ENCODE data around the gene GPAM.
"Not testable (repeated sequence)": the region's sequence is repeated elsewhere in the genome, so short reads cannot be mapped to it uniquely, and the experiment has no call there.

Gene GPAM, protein sequence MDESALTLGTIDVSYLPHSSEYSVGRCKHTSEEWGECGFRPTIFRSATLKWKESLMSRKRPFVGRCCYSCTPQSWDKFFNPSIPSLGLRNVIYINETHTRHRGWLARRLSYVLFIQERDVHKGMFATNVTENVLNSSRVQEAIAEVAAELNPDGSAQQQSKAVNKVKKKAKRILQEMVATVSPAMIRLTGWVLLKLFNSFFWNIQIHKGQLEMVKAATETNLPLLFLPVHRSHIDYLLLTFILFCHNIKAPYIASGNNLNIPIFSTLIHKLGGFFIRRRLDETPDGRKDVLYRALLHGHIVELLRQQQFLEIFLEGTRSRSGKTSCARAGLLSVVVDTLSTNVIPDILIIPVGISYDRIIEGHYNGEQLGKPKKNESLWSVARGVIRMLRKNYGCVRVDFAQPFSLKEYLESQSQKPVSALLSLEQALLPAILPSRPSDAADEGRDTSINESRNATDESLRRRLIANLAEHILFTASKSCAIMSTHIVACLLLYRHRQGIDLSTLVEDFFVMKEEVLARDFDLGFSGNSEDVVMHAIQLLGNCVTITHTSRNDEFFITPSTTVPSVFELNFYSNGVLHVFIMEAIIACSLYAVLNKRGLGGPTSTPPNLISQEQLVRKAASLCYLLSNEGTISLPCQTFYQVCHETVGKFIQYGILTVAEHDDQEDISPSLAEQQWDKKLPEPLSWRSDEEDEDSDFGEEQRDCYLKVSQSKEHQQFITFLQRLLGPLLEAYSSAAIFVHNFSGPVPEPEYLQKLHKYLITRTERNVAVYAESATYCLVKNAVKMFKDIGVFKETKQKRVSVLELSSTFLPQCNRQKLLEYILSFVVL

DNA sequence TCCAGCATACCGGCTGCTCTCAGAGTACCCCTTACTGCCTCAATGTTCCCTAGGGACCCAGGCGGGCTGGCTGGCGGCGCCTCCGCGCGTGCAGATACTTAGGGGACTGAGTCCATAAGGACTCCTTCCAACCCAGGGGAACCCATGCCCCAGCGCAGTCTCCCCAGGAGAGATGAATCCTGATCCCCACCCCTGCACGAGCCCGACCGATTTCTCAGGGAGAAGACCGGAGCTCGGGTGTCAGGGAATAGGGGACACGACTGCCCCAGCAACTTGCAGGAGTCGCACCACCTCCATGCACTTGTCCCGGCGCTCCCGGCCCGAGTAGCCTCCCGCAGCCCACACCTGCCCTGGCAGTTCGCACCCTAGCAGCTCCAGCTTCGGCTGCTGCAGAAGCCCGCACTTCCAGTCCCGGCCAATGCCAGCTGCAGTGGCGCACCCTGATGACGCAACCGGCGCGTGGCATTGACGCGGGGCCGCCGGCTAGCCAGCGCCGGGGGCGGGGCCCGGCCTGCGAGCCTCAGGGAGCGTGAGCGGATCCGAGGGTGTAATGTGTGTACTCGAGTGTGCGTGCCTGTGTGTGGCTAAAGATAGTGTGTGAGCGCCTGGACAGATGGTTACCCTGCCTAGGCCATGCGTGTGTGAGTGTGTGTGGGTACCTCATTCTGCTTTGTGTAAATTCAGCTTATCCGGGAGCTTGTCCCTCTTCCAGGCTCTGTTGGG, at the start of gene GPAM:
GPAM (minus strand) TSS at position 437 of the 723 bp plus-strand sequence. CDS start 1,981 bp downstream, outside the sequence.
- DNase-seq = peak; percentile 99

DNA sequence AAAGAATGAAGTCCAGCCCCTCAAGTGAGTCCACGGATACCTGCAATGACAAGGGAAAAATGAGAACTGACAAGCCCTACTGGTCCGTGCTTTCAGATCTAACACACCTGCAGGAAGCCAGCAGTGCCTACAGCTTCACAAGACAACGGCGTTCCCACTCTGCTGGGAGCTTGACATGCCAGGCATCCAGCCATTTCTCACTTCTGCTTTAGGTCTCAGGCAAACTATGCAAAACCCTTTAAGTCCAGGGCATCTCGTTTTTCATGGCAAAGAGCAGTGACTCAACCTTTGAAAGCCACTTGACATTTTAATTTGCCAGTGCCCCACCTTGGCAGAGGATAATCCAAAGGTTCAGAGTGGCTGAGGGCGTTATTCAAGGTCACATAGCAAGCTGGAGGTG, 49.1 kb upstream of the GPAM start:
- DNase-seq = no peak

DNA sequence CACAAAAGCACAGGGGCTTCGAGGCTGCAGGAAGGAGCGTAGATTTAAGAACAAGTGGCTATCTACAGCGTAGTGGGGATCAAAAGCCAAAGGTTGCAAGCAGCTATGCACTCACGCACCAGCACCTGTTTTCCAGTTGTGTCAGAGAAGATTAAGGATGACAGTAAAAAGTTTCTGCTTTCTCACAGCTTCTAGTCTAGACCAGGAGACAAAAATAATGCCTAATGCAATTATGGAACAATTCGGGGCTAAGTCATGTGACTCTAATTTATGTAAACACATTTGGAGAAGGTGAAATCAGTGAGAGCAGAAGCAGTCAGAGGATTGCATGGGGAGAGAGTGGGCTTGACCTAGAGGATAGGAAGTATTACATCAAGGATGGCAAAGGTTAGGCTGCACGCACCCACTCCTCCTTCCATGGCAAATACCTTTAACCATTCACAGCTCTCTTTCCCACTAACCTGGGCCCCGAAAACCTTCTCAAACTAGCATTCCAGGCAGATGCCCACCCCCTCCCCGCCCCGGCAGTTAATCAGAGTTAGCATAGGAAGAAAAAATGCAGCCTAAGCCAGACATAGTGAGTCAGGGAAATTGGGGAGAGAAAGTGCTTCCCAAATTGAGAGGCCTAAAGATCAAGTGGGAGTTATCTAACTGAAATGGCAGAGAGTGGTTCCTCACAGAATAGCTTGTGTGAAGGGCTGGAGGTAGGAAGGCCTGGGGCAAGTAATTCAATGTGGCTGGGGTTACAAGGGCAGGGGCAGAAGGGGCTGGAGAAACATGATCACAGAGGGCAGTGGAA, 48.2 kb upstream of the GPAM start:
- no peak for DNase-seq

DNA sequence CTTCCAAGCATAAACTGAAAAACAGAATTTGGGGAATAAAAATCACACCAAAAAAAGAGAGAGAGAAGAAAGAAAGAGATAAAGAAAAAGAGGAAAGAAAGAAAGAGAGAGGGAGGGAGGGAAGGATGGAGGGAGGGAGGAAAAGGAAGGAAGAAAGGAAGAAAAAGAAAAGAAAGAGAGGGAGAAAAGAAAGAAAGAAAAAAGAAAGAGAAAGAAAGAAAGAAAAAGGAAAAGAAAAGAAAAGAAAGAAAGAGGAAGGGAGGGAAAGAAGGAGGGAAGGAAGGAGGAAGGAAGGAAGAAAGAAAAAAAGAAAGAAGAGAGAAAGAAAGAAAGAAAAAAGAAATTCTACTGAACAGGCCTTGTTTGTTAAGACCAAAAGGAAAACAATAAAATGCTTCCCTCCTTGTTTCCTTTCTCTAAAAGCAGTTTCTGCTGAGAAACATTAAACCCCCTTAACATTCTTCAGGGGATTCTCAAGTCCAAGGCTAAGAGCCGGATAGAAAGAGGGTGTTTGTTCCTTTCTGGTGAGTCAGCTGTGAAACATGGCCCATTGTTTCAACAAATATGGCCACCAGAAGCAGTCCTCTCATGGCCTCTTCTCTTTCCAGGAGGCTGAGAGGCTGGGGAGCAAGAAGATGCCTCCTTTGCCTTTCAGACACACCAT, 46.9 kb upstream of the GPAM start:
- DNase-seq = no peak

- DNase-seq = no peak
These were observed 46.3 kb upstream of the GPAM start for GRCh38 chr10:112229901-112230300.

- DNase-seq = no peak
These were observed 45.5 kb upstream of the GPAM start for GRCh38 chr10:112229096-112229495.

DNA sequence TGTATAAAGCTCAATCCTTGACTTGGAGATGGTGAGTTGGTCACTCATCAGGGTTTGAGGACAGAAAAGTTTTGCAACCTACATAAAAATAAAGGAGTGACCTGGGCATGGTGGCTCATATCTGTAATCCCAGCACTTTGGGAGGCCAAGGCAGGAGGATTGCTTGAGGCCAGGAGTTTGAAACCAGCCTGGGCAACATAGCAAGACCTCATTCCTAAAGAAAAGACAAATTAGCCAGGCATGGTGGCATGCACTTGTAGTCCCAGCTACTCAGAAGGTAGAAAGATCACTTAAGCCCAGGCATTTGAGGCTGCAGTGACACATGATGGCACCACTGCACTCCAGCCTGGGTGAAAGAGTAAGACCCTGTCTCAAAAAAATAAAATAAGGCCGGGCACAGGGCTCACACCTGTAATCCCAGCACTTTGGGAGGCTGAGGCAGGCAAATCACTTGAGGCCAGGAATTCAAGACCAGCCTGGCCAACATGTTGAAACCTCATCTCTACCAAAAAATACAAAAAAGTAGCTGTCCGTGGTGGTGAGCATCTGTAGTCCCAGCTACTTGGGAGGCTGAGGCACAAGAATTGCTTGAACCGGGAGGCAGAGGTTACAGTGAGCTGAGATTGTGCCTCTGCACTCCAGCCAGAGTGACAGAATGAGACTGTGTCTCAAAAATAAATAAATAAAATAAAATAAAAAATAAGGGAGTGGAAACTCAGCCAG, 45.0 kb upstream of the GPAM start:
- not testable (repeated sequence) for DNase-seq

DNA sequence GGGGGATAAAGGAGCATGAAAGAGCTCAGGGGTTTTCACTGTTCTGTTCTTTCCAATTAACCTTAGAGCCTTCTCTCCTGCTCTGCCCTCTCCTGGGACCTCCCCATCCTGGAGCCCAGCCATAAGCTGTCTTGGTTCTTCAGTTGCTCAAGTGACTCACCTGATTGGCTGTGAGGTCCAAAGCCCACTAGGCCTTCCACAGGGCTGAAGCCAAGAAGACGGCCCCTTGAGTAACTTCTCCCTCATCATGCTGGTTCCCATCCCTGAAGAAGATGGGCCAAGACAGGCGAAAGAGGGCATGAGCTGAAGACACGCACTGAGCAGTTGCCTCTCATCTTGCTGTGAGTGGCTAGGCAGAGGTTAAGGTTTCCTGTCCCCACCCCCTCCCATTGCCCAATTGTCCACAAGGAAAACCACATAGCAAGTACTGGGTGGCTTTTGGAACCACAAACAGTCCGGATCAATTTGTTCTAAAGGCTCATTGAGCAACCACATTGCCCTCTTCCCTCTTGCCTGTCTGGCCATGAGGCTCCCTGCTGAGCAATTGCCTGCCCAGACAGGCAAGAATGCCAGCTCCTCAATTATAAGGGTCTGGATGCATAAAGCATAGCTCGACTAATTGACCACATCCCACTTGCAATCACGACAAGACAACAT, 43.9 kb upstream of the GPAM start:
- no peak for DNase-seq

- DNase-seq = no peak
These were observed 43.1 kb upstream of the GPAM start for GRCh38 chr10:112226439-112227248.

DNA sequence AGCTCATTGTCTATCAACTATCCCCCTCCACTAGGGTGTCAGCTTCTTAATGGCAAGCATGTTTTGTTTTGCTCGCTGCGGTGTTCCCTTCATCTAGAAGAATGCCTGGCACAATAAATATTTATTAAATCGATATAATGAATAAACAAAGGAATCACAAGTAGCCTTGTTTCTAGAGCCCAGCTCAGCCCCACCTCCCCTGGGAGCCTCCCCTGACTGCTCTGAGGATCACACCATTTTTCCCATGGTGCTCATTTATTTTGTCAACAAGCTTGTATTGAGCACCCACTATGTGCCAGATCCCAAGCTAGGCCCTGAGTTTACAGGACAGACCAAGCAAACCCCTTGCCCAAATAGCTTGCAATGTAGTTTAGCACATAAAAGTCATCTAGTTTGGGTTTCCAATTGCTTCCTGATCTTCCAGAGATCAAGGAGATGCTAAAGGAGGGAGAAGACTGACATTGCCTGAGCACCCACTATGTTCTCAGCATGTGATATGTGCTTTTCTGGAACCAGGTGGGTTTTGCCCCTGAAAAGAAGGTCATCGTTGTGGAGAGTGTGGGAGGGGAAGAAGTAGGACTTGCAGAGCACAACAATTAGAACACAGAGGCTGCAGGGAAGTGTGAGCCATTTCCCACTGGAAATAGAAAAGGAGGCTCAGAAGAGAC, 42.3 kb upstream of the GPAM start:
- DNase-seq = no peak

- no peak for DNase-seq
These were observed 41.5 kb upstream of the GPAM start for GRCh38 chr10:112224933-112225529.

DNA sequence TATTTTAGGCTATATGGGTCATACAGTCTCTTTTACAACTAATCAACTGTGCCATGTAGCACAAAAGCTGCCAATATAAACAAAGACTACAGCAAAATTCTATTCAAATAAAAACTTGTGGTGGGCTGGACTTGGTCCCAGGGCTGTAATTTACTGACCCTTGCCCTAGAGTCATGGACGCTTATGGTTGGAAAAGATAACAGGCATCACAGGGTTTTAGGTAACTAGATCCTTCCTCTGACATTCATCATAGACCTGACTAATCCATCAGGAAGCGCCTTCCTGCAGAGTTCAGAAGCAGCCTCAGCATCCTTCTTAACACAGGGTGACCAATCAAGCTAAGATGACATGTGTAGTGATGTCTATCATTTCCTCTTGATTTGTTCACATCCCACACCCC, 40.2 kb upstream of the GPAM start:
- no peak for DNase-seq

DNA sequence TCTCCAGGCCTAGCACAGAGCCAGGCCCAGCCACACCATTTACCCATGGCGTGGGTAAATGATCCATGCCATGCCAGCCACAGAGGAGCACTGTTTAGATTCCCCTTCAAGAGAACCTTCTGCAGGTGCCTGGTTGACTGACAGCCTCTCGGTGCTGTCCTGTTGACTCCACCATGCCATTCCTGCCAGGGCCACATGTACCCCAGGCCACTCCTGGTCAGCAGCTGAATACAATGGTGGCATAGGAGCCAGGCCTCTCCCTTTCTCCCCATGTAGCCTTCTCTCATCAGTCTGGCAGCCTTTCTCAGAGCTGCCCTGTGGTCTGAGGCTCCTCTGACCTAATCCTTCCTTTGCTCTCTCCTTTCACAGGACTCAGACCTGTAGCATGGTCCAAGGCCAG, 39.2 kb upstream of the GPAM start:
- no peak for DNase-seq

- no peak for DNase-seq
These were observed 38.0 kb upstream of the GPAM start for GRCh38 chr10:112221545-112221944.

- DNase-seq = no peak
These were observed 35.4 kb upstream of the GPAM start for GRCh38 chr10:112218960-112219359.

DNA sequence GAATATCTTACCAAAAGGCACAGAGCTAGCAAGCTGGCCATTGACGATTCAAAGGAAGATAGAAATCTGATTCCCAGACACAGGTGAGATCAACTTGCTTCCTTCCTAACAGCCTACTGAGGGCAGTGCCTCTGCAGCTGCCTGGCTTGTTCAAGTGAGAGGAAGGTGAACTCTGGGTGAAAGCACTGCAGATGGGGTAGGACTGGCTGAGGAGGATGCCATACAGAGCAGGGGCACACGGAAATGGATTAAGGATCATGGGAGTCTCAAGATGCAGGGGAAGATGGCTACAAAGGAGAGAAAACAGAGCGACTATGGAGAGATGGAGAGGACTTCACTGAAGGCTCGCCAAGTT, 34.4 kb upstream of the GPAM start:
- no peak for DNase-seq

GRCh38 chr10:112217386-112218035, 33.9 kb upstream of the GPAM start:
- DNase-seq = no peak

DNA sequence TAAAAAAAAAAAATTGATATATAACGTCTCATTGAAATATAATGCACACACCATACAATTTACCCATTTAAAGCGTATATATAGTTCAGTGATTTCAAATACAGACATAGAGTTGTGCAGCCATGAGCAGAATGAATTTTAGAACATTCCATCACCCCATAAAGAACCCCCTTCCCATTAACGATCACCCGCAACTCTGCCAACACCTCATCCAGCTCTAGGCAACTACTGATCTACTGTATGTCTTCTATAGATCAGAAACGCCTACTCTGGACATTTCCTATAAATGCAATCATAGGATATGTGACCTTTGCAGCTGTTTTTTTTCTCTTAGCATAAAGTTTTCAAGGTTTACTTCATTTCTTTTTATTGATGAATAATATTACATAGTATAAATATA, 33.4 kb upstream of the GPAM start:
- no peak for DNase-seq
